Activated CD8-positive, alpha-beta memory T cell treated with anti-CD3 and anti-CD28 coated beads for 48 hours (primary cell): ENCODE results near the gene PFN4.
"Not testable (repeated sequence)": the region's sequence is repeated elsewhere in the genome, so short reads cannot be mapped to it uniquely, and the experiment has no call there.

ENCODE experiments used
- DNase-seq, 3 experiments: peaks; one replicate each; pipeline ENCODE4 v3.0.0-alpha.2; 2020; ENCODE audit warnings: low read depth in 2 of 3, low spot score in 2 of 3

PFN4 gene

DNA sequence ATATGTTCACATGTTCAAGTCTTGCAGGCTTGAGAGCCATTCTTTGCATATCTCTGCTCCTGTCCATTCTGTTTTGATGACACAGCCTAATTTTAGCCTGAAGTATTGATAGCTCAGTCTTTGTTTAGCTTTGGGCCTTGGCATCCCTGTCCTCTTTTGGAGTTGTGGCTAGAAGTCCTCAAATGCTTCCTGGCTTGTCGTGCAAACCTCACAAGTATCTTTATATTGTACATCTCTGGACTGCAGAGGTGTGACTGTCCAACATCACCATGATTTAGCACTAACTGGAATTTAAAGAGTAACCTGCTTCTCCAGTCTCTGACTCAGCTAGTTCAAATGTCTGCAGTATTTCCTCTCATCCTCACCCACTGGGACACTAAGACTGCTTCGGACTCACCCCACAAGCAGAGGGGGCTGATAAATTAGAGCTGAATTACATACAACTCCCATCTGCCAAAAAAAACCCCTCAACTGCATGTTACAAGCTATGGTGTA lies 11.7 kb downstream of the PFN4 start:
- no peak for DNase-seq

DNA sequence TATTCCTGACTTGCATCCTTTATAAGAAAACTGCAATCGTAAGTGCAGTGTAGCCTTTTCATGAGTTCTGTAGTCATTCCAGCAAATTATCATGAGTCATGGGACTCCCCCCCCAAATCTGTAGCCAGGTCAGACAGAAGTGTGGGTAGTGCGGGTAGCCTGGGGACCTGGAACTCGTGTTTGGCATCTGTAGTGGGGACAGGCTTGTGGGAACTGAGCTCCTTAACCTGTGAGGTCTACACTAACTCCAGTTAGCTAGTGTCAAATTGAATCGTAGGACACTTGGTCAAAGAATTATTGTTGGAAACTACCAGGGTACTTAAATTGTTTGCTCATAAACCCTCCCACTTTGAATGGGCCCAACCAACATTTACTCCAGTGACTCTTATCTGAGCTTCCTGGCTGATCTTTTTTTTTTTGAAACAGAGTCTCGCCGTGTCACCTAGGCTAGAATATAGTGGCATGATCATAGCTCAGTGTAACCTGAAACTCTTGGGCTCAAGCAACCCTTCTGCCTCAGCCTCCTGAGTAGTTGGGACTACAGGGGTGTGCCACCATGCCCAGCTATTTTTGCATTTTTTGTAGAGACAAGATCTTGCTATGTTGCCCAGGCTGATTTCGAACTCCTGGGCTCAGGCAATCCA lies 12.4 kb downstream of the PFN4 start:
- no peak for DNase-seq

DNA sequence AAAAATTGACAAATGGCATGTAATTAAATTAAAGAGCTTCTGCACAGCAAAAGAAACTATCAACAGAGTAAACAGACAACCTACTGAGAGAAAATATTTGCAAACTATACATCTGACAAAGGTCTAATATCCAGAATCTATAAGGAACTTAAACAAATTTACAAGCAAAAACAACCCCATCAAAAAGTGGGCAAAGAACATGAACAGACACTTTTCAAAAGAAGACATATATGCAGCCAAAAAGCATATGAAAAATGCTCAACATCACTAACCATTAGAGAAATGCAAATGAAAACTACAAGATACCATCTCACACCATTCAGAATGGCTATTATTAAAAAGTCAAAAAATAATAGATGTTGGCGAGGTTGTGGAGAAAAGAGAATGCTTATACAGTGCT lies 13.7 kb downstream of the PFN4 start:
- DNase-seq, result not testable (repeated sequence)

DNA sequence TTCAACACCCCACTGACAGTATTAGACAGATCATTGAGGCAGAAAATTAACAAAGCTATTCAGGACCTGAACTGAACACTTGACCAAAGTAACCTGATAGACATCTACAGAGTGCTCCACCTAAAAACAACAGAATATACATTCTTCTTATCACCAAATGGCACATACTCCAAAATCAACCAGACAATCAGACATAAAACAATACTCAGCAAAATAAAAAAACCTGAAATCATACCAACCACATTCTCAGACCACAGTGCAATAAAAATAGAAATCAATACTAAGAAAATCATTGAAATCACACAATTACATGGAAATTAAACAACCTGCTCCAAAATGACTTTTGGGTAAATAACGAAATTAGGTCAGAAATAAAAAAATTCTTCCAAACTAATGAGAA lies 15.8 kb downstream of the PFN4 start:
- no peak for DNase-seq

DNA sequence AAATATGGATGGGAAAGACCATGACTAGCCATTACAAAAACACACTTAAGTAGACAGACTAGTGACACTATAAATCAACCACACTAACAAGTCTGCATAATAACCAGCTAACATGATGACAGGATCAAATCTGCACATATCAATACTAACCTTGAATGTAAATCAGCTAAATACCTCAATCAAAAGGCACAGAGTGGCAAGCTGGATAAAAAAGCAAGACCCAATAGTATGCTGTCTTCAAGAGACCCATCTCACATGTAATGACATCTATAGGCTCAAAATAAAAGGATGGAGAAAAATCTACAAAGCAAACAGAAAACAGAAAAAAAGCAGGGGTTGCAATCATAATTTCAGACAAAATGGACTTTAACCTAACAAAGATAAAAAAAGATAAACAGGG lies 16.3 kb downstream of the PFN4 start:
- no peak for DNase-seq

DNA sequence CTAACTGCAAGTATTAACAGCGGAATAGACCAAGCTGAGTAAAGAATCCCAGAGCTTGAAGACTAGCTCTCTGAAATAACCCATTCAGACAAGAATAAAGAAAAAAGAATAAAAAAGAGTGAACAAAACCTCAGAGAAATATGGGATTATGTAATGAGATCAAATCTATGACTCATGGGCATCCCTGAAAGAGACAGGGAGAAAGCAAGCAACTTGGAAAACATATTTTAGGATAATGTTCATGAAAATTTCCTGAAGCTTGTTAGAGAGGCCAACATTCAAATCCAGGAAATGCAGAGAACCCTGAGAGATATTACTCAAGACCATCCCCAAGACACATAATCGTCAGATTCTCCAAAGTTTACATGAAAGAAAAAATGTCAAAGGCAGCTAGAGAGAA lies 17.3 kb downstream of the PFN4 start:
- DNase-seq, result no peak

DNA sequence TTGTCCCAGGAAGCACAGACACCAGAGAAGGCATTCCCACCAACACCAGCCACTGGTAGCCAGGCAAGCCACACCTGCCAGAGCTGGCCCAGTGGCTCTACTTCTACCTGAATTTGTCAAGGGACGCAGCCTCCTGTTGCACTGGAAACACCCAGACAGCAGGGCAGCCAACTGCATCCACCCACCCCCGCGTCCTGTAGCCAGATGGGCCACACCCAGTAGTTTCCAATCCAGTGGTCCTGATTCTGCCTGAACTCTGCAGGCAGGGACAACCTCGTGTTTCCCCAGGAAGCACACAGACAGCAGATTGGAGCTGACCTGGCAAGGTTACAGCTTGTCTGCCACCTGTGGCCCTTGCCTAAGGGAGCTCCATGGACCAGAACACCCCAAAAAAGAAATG lies 18.2 kb downstream of the PFN4 start:
- DNase-seq, result no peak

DNA sequence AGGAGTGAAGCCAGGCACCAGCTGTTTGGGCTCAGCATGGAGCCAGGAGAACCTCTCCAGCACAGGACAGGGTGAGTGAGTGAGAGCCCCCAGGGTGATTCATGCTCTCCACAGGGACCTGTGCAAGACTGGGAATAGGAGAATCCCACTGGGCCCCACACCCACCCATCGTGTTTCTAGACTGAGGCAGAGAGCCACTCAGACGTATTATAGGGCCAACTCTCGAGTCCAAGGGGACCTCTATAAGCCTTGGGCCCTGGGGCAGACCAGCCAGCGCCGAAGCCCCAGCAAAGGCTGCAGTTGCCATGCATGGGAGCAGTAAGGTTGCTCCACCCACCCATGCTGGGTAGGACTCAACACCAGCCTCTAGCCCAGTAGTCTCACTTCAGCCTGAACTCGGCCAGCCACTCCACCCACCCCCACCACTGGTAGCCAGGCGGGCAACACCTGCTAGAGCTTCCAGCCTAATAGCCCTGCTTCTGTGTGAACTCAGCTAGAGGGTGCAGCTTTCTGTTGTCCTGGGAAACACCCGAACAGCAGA lies 19.0 kb downstream of the PFN4 start:
- DNase-seq, result no peak

DNA sequence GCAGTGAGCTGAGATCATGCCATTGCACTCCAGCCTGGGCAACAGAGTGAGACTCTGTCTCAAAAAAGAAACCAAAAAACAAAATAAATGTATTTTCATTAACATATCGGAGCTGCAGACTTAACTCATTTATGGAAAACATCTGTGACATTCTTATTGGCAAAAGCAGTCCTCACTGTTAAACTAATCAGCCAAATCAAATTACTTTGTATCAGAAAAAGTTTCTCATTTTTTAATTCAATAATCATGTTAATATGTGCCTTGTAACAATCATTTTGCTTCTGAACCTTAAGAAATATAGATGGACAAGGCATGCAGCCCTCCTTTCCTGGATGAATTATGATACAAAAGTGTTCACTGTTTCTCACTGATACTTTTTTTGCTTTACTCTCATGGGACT lies 20.5 kb downstream of the PFN4 start:
- DNase-seq, result no peak

DNA sequence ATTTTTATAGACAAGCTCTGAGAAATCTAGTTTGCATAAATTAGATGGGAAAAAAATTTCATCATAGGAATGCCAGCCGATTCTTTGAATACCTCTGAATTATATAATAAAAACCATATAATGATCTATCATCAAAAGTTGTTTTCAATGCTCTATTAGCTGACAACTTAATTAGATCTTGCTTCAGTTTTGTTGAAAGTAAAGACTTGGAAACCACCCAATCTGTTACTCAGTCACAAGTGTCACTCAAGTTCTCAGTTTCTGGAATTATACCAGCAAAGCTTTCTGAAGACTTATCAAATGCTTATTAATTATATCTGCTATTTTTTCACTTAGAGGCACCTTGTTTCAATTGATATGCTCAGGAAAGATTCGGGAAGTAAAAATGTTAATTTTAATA lies 21.1 kb downstream of the PFN4 start:
- no peak for DNase-seq

DNA sequence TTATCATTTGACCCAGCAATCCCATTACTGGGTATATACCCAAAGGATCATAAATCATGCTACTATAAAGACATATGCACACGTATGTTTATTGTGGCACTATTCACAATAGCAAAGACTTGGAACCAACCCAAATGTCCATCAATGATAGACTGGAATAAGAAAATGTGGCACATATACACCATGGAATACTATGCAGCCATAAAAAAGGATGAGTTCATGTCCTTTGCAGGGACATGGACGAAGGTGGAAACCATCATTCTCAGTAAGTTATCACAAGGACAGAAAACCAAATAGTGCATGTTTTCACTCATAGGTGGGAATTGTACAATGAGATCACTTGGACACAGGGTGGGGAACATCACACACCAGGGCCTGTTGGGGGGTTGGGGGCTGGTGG lies 22.4 kb downstream of the PFN4 start:
- not testable (repeated sequence) for DNase-seq

DNA sequence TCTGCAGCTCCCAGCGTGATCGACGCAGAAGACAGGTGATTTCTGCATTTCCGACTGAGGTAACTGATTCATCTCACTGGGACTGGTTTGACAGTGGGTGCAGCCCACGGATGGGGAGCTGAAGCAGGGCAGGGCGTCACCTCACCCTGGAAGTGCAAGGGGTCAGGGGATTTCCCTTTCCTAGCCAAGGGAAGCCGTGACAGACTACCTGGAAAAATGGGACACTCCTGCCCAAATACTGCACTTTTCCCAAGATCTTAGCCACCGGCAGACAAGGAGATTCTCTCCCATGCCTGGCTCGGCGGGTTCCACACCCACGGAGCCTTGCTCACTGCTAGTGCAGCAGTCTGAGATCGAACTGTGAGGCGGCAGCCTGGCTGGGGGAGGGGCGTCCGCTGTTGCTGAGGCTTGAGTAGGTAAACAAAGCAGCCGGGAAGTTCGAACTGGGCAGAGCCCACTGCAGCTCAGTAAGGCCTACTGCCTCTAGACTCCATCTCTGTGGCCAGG lies 27.9 kb downstream of the PFN4 start:
- not testable (repeated sequence) for DNase-seq

DNA sequence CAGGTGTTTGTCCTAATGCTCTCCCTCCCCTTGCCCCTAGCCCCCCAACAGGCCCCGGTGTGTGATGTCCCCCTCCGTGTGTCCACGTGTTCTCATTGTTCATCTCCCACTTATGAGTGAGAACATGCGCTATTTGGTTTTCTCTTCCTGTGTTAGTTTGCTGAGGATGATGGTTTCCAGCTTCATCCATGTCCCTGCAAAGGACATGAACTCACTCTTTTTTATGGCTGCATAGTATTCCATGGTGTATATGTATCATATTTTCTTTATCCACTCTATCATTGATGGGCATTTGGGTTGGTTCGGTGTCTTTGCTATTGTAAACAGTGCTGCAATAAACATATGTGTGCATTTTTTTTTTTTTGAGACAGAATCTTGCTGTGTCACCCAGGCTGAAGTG lies 29.9 kb downstream of the PFN4 start:
- DNase-seq, result not testable (repeated sequence)

DNA sequence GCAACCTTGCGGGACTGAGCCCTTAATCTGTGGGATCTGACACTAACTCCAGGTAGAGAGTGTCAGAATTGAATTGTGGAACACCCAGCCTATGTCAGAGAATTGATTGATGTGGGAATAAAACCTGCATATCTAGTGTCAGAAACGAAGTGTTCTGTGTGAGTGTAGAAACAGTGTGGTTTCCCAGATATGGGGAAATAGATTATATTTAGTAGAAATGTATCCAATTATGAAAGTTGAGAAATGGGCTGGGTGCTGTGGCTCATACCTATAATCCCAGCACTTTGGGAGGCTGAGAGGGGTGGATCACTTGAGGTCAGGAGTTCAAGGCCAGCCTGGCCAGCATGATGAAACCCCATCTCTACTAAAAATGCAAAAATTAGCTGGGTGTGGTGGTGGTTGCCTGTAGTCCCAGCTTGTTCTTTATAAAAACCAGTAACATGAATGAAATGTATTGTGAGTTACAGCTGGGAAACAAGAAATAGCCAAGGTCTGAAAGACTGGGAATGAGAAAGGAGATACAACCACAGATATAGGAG lies 34.2 kb downstream of the PFN4 start:
- DNase-seq, result no peak

DNA sequence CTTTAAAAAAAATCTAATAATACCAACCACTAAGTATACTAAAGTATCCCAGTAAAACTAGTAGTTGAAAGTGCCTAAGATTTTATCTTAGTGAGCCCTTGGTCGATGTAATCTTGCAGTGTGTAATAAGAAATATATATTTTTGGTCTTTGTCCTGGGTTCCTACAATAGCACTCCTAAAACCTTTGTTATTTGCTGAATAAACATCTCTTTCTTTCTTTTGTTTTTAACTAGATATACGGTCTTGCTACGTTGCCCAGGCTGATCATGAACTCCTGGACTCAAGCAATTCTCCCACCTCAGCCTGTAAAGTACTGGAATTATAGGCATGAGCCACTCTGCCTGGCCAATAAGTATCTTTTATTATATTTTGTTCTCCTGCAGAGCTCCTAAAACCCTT lies 36.1 kb downstream of the PFN4 start:
- DNase-seq, result no peak

DNA sequence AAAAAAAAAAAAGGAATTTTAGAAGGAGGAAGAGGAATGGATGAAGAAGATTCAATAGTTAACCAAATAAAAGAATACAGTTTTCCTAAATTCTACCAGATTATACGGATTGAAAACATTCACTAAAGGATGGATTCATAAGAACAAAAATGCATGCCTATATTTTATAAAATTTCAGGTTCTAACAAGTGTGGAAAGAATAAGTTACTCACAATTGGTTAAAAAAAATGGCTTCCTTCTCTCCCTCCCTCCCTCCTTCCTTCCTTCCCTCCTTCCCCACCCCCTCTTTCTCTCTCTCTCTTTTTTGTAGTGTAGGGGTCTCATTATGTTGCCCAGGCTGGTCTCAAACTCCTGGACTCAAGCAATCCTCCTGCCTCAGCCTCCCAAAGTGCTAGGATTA lies 36.9 kb downstream of the PFN4 start:
- DNase-seq, result no peak

DNA sequence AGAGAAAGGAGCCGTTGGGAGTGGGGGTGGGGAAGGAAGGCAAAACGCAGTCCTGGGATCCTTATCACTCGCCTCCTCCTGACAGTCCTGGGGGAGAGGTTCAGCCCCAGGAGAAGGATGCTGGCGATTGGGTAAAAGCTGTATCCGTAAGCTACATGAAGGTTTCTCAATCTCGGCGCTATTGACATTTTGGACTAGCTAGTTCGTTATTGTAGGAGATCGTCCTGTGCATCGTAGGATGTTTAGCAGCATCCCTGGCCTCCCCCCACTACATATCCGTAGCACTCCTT lies 38.0 kb downstream of the PFN4 start:
- no peak for DNase-seq

DNA sequence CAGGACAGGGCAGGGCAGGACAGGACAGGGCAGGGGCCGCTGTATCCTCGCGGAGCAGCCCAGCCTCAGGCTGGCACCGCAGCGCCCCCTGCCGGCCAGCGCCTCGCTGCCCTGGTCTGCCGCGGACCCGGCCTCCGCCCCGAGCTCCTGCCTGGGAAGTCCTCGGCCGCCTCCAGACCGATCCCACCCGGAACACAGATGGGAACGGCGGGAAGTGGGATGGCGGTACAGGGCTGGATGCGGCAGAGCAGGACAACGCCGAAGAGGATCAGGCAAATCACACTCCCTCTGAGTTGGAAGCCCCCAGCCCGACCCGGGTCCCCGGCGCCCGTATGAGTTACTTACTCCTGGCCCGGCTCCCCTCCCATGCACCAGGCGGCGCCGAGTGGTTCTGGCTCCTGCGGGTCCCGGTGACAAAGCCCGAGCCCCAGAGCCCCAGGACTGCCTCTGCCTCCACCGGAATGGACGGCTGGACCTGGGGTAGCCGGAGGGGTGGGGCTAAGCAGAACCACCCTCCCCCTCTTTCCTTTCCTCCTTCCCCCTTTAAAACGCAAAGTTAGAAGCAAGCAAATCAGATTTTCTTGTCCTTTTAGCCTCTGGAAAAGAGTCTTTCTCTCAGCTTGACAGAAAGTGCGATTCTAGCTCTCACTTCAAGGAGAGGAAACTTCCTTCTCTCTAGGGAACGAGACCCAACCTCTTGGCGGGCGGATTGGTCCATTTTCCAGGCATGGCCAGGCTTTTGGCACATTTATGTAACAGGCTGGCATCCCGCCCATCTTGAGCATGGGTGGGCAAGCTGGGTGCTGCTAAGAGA lies 38.5 kb downstream of the PFN4 start, which contains the start of gene TP53I3:
TP53I3 (minus strand) TSS at position 449 of the 814 bp plus-strand sequence. CDS start 508 bp downstream, outside the sequence.
- peak; percentile 70 to 81 (median 74) for DNase-seq

DNA sequence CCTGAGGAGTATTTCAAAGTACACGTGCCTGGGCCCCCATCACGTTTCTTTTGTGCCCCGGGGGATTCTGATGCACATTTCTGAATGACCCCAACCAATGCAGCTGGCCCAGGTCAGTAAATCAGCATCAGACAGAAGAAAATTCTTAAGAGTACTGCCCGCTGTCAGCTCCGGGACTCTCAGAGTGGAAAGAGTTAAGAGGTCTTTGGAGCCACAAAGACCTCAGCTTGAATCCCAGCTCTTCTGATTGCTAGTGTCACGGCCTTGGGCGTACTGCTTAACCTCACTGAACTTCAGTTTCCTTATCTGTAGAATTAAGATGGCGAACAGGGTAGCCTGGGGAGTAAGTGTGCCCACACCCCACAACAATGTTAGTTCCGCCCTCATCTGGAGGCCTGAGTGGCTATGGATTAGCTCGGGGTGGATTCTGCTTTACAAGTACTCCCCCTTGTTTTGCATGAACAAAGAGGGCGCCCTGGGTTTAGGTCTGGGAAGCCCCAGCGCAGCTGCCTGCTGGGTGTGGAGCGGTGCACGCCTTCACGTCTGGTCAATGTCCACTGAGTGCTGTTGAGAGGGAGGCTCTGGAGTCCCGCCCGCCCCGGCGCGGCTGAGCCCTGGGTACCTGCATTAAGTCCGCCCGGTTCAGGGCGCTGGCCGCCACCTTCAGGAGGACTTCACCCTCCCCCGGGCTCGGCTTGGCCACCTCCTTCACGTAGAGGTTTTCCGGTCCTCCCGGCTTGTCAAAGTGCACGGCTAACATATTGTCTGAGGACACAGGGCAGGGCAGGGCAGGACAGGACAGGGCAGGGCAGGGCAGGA lies 39.4 kb downstream of the PFN4 start:
- DNase-seq, result peak in 1 of 3 experiments; percentile 16

DNA sequence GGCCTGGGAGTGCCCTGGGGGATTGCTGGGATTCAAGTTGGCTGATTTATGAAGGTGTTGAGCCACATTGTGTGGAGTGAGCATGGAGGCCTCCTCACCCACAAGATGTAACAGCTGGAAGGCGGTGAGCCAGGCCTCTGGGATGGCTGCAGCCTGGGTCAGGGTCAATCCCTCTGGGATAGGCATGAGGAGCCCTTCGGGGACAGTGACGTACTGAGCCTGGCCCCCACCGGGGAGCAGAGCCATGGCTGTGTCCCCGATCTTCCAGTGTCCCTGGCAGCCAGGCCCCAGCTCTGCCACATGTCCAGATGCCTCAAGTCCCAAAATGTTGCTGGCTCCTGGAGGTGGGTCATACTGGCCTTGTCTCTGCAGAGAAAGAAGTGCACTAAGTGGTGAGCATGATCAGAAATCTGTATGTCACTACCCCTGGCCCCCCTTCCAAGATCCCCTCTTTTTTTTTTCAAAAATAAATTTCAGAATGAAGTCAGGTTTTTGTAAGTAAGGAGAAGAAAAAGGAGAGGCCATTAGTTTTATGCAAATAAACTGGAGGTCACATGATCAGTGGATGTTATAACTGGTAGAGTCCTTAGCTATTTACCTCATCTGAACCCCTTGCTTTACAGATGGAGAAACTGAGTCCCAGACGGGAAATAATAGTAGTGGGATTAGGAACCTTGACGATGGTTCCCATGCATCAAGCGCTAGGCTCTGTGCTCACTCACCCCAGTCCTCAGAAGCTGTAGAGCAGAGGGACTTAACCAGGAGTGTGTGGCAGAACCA lies 40.2 kb downstream of the PFN4 start:
- no peak for DNase-seq
